Left kidney (tissue), 2 donors: ENCODE results near the gene PPIG. TPM values are rescaled to one million over a fixed set of nuclear protein-coding genes. Genes with fewer than 3 reads are reported as not detected.
"Not testable (repeated sequence)": the region's sequence is repeated elsewhere in the genome, so short reads cannot be mapped to it uniquely, and the experiment has no call there.

Experiments
- DNase-seq: peaks from one replicate; pipeline ENCODE4 v3.0.0-alpha.2; 2013
- polyA plus RNA-seq: library from polyadenylated mRNA; unstranded; fragments of 120-200 nt; gene quantifications from one replicate; pipeline ENCODE4 v1.2.1, GENCODE V29; 2013; ENCODE audit not compliant: insufficient read length

Gene PPIG
- polyA plus RNA-seq, 1 donor, result 111 TPM

- DNase-seq, result no peak
Observed at GRCh38 chr2:169585673-169586072, 1.5 kb downstream of the PPIG start.

- no peak for DNase-seq
Observed at GRCh38 chr2:169590804-169591203, 6.7 kb downstream of the PPIG start.

GRCh38 chr2:169596546-169596945 lies 12.4 kb downstream of the PPIG start:
- DNase-seq, result not testable (repeated sequence)

GRCh38 chr2:169598982-169599381 lies 14.8 kb downstream of the PPIG start:
- DNase-seq, result no peak

GRCh38 chr2:169599568-169599967 lies 15.4 kb downstream of the PPIG start:
- no peak for DNase-seq

- no peak for DNase-seq
Observed at GRCh38 chr2:169609264-169609663, 25.1 kb downstream of the PPIG start.

GRCh38 chr2:169613876-169614275 lies 29.7 kb downstream of the PPIG start:
- no peak for DNase-seq

GRCh38 chr2:169615982-169616381 lies 31.8 kb downstream of the PPIG start:
- not testable (repeated sequence) for DNase-seq

GRCh38 chr2:169619946-169620345 lies 35.8 kb downstream of the PPIG start:
- DNase-seq, result no peak

- no peak for DNase-seq
Observed at GRCh38 chr2:169620509-169620908, 36.4 kb downstream of the PPIG start.

- DNase-seq, result no peak
Observed at GRCh38 chr2:169623235-169623634, 39.1 kb downstream of the PPIG start.

GRCh38 chr2:169625781-169626180 lies 41.6 kb downstream of the PPIG start:
- DNase-seq, result no peak

- no peak for DNase-seq
Observed at GRCh38 chr2:169636440-169637097, 52.4 kb downstream of the PPIG start.

GRCh38 chr2:169637620-169638019 lies 53.5 kb downstream of the PPIG start:
- DNase-seq, result no peak

GRCh38 chr2:169640104-169640503 lies 56.0 kb downstream of the PPIG start:
- no peak for DNase-seq

- peak; percentile 3 for DNase-seq
Observed at GRCh38 chr2:169641464-169641863, 57.3 kb downstream of the PPIG start.

- no peak for DNase-seq
Observed at GRCh38 chr2:169644173-169644572, 60.0 kb downstream of the PPIG start.

- DNase-seq, result no peak
Observed at GRCh38 chr2:169647496-169647895, 63.3 kb downstream of the PPIG start.

GRCh38 chr2:169649278-169649677 lies 65.1 kb downstream of the PPIG start:
- DNase-seq, result no peak

GRCh38 chr2:169653636-169654035 lies 69.5 kb downstream of the PPIG start:
- no peak for DNase-seq

- DNase-seq, result no peak
Observed at GRCh38 chr2:169656164-169656563, 72.0 kb downstream of the PPIG start.

- no peak for DNase-seq
Observed at GRCh38 chr2:169658877-169659276, 74.7 kb downstream of the PPIG start.

- DNase-seq, result no peak
Observed at GRCh38 chr2:169659320-169659719, 75.2 kb downstream of the PPIG start.

- DNase-seq, result no peak
Observed at GRCh38 chr2:169661265-169661664, 77.1 kb downstream of the PPIG start.

GRCh38 chr2:169662744-169663143 lies 78.6 kb downstream of the PPIG start:
- DNase-seq, result no peak
